Activated naive CD8-positive, alpha-beta T cell treated with anti-CD3 and anti-CD28 coated beads for 36 hours (primary cell): ENCODE results near the gene SPATA6L. TPM values are rescaled to one million over a fixed set of nuclear protein-coding genes. Genes with fewer than 3 reads are reported as not detected.
A peak's percentile ranks its signal among the peaks of the same experiment; 100 is the strongest.

Source experiments
- DNase-seq: peaks from one replicate; pipeline ENCODE4 v3.0.0; 2021
- H3K27ac Mint-ChIP-seq: one replicate; pipeline ENCODE4 v1.8.0; 2022; ENCODE audit warnings: mild to moderate bottlenecking, moderate library complexity, mixed read lengths
- H3K27me3 Mint-ChIP-seq: one replicate; pipeline ENCODE4 v1.8.0; 2022; ENCODE audit warnings: mild to moderate bottlenecking, mixed read lengths
- H3K36me3 Mint-ChIP-seq: one replicate; pipeline ENCODE4 v1.8.0; 2021; ENCODE audit warnings: mild to moderate bottlenecking, mixed read lengths
- H3K4me1 Mint-ChIP-seq: one replicate; pipeline ENCODE4 v1.8.0; 2021; ENCODE audit warnings: mixed read lengths
- H3K4me3 Mint-ChIP-seq: one replicate; pipeline ENCODE4 v1.8.0; 2022; ENCODE audit warnings: mild to moderate bottlenecking, moderate library complexity, mixed read lengths
- H3K9me3 Mint-ChIP-seq: one replicate; pipeline ENCODE4 v1.8.0; 2022; ENCODE audit warnings: mixed read lengths
- total RNA-seq, 2 experiments: library from RNA; stranded (reverse); gene quantifications; one replicate each; pipeline ENCODE4 v1.2.3, GENCODE V29; 2021

Gene SPATA6L
- total RNA-seq, 2 experiments from 2014 or later: 0.35 to 0.44 TPM

- peaks cover 19% of the 10 kb centered on the region for H3K4me1 Mint-ChIP-seq
These were observed 93.1 kb downstream of the SPATA6L start for GRCh38 chr9:4573176-4573575.

GRCh38 chr9:4572184-4572826 is 94.0 kb downstream of the SPATA6L start:
- H3K27ac Mint-ChIP-seq: peak overlapping the region; percentile 21
- peak; percentile 5 for DNase-seq
- H3K4me3 Mint-ChIP-seq: no peak overlapping the region
- no peaks in the 10 kb centered on the region for H3K9me3 Mint-ChIP-seq
- no peaks in the 10 kb centered on the region for H3K27me3 Mint-ChIP-seq
- H3K4me1 Mint-ChIP-seq: peaks cover 19% of the 10 kb centered on the region
- no peaks in the 10 kb centered on the region for H3K36me3 Mint-ChIP-seq

More at GRCh38 chr9:4573176-4573575, 93.1 kb downstream of the SPATA6L start:
- no peak for DNase-seq
- Mint-ChIP-seq H3K27ac (no peak overlapping the region), H3K4me3 (no peak overlapping the region), H3K27me3 (no peaks in the 10 kb centered on the region), H3K9me3 (no peaks in the 10 kb centered on the region), H3K36me3 (no peaks in the 10 kb centered on the region)

GRCh38 chr9:4569101-4569500 is 97.2 kb downstream of the SPATA6L start:
- Mint-ChIP-seq H3K36me3 (no peaks in the 10 kb centered on the region), H3K27ac (no peak overlapping the region), H3K27me3 (no peaks in the 10 kb centered on the region), H3K4me3 (no peak overlapping the region), H3K9me3 (peaks cover 4% of the 10 kb centered on the region), H3K4me1 (peaks cover 13% of the 10 kb centered on the region)
- DNase-seq: no peak

- DNase-seq: no peak
- H3K4me3 Mint-ChIP-seq: no peak overlapping the region
- no peak overlapping the region for H3K27ac Mint-ChIP-seq
- no peaks in the 10 kb centered on the region for H3K27me3 Mint-ChIP-seq
- peaks cover 18% of the 10 kb centered on the region for H3K4me1 Mint-ChIP-seq
- H3K36me3 Mint-ChIP-seq: no peaks in the 10 kb centered on the region
- peaks cover 4% of the 10 kb centered on the region for H3K9me3 Mint-ChIP-seq
These were observed 98.7 kb downstream of the SPATA6L start for GRCh38 chr9:4567601-4568000.

- Mint-ChIP-seq H3K27me3 (no peaks in the 10 kb centered on the region), H3K27ac (no peak overlapping the region), H3K4me1 (peaks cover 11% of the 10 kb centered on the region), H3K4me3 (no peak overlapping the region), H3K9me3 (peaks cover 4% of the 10 kb centered on the region), H3K36me3 (no peaks in the 10 kb centered on the region)
- DNase-seq: no peak
These were observed 99.5 kb downstream of the SPATA6L start for GRCh38 chr9:4566806-4567205.

- H3K9me3 Mint-ChIP-seq: peaks cover 4% of the 10 kb centered on the region
- peaks cover 11% of the 10 kb centered on the region for H3K4me1 Mint-ChIP-seq
- H3K27ac Mint-ChIP-seq: no peak overlapping the region
- no peak for DNase-seq
- H3K27me3 Mint-ChIP-seq: no peaks in the 10 kb centered on the region
- no peaks in the 10 kb centered on the region for H3K36me3 Mint-ChIP-seq
- no peak overlapping the region for H3K4me3 Mint-ChIP-seq
These were observed 103.2 kb downstream of the SPATA6L start for GRCh38 chr9:4563105-4563504.

- H3K27ac Mint-ChIP-seq: no peak overlapping the region
- DNase-seq: no peak
- no peaks in the 10 kb centered on the region for H3K27me3 Mint-ChIP-seq
- H3K4me1 Mint-ChIP-seq: peaks cover 15% of the 10 kb centered on the region
- H3K4me3 Mint-ChIP-seq: no peak overlapping the region
- H3K36me3 Mint-ChIP-seq: no peaks in the 10 kb centered on the region
- H3K9me3 Mint-ChIP-seq: no peaks in the 10 kb centered on the region
These were observed 106.8 kb downstream of the SPATA6L start for GRCh38 chr9:4559261-4560182.

GRCh38 chr9:4558371-4558998 is 107.8 kb downstream of the SPATA6L start:
- no peak overlapping the region for H3K4me3 Mint-ChIP-seq
- H3K27me3 Mint-ChIP-seq: no peaks in the 10 kb centered on the region
- no peaks in the 10 kb centered on the region for H3K36me3 Mint-ChIP-seq
- DNase-seq: no peak
- H3K27ac Mint-ChIP-seq: no peak overlapping the region
- H3K9me3 Mint-ChIP-seq: no peaks in the 10 kb centered on the region
- peaks cover 9% of the 10 kb centered on the region for H3K4me1 Mint-ChIP-seq

- no peak overlapping the region for H3K27ac Mint-ChIP-seq
- DNase-seq: no peak
- no peaks in the 10 kb centered on the region for H3K9me3 Mint-ChIP-seq
- H3K4me1 Mint-ChIP-seq: peaks cover 15% of the 10 kb centered on the region
- H3K27me3 Mint-ChIP-seq: no peaks in the 10 kb centered on the region
- no peaks in the 10 kb centered on the region for H3K36me3 Mint-ChIP-seq
- no peak overlapping the region for H3K4me3 Mint-ChIP-seq
These were observed 111.0 kb downstream of the SPATA6L start for GRCh38 chr9:4555236-4555635.

GRCh38 chr9:4553951-4554381 is 112.3 kb downstream of the SPATA6L start:
- Mint-ChIP-seq H3K27me3 (no peaks in the 10 kb centered on the region), H3K4me1 (peaks cover 15% of the 10 kb centered on the region), H3K27ac (no peak overlapping the region), H3K36me3 (no peaks in the 10 kb centered on the region), H3K9me3 (no peaks in the 10 kb centered on the region), H3K4me3 (no peak overlapping the region)
- no peak for DNase-seq

- Mint-ChIP-seq H3K4me3 (no peak overlapping the region), H3K4me1 (peaks cover 29% of the 10 kb centered on the region), H3K9me3 (no peaks in the 10 kb centered on the region), H3K36me3 (no peaks in the 10 kb centered on the region), H3K27ac (no peak overlapping the region), H3K27me3 (no peaks in the 10 kb centered on the region)
- no peak for DNase-seq
These were observed 115.3 kb downstream of the SPATA6L start for GRCh38 chr9:4550777-4551484.

GRCh38 chr9:4549751-4550295 is 116.5 kb downstream of the SPATA6L start:
- Mint-ChIP-seq H3K27me3 (no peaks in the 10 kb centered on the region), H3K36me3 (no peaks in the 10 kb centered on the region), H3K9me3 (peaks cover 1% of the 10 kb centered on the region), H3K27ac (no peak overlapping the region), H3K4me1 (peaks cover 28% of the 10 kb centered on the region), H3K4me3 (no peak overlapping the region)
- no peak for DNase-seq

GRCh38 chr9:4548811-4549725 is 117.2 kb downstream of the SPATA6L start:
- no peak for DNase-seq
- no peak overlapping the region for H3K4me3 Mint-ChIP-seq
- peaks cover 1% of the 10 kb centered on the region for H3K9me3 Mint-ChIP-seq
- H3K27ac Mint-ChIP-seq: no peak overlapping the region
- H3K27me3 Mint-ChIP-seq: no peaks in the 10 kb centered on the region
- H3K4me1 Mint-ChIP-seq: peaks cover 27% of the 10 kb centered on the region
- H3K36me3 Mint-ChIP-seq: no peaks in the 10 kb centered on the region
